Measurements from ENCODE around the gene LIMS2. TPM values are rescaled to one million over a fixed set of nuclear protein-coding genes. Genes with fewer than 3 reads are reported as not detected.

LIMS2 gene
- total RNA-seq, 1 donor from 2014 or later: 3.6 TPM

- DNase-seq (ENCODE audit: low read depth in 2 of 2): peak; percentile 86 to 87
Observed at GRCh38 chr2:127701651-127702394, 26.5 kb upstream of the LIMS2 start.

GRCh38 chr2:127701193-127701650 is 25.9 kb upstream of the LIMS2 start, which contains the start of gene SFT2D3:
SFT2D3 (plus strand) TSS chr2:127701497; CDS start chr2:127701529, 32 bp downstream.
- DNase-seq (ENCODE audit: low read depth in 2 of 2): peak; percentile 93 to 96

DNA sequence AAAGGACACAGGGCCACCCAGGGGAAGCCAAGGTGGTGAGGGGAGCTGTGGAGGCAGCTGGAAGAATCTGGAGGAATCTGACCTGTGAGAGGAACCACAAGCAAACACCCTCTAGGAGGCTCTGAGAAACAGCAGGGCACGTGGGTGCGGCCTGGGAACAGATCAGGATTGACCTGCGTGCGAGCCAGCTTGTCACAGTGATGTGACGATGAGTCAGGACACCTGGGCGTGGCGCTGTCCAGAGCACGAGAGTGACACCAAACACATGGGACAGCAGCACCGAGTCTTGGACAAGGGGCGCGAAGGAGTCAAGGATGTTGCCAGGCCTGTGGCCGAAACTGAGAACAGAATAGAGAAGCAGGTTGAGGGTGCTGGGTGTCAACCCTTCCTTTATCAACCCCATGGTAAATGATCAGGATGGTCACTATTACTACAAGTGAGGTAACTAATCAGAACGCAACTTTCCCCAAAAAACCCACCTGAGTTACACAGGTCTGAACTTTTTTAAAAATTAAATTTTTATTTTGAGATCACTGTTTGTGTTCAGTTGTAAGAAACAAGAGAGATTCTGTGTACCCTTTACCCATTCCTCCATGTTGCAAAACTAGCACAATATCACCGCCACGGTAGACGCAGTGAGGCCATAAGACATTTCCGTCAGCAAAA is 25.3 kb upstream of the LIMS2 start:
- DNase-seq (ENCODE audit: low read depth in 2 of 2): peak in 1 of 2 donors; percentile 29

DNA sequence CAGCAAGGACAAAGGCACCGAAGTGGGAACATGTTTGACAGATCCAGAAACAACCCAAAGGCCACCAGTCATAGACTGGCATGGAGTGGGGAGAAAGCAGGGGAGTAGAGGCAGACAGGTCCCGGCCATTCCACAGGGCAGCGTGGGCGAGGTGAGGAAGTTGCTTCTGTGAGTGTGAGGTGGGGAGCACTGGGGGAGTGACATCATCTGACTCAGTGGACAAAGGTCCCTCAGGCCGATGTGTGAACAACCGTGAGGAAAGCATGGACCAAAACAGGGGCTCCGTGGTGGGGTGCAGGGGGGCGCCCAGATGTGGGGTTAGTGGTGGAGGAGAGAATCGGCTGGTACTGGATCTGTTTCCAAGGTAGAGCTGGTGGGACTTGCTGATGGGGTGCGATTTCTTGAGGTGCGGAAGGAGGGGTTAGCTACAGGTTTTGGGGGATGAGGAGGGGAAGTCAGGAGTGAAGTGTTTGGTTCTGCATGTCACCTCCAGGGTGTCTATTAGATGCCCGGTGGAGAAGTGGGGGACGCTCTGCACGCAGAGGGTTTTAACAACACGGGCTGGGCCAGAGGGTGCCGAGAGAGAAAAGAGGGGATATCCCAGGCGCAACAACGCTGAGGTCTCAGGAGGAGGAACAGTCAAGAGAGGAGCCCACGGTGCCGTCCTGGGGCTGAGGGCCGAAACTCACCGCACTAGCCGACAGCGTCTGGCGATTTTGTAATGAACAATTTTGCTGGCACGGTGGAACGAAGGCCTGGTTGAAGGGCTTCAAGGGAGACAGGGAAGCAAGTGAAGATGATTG is 23.4 kb upstream of the LIMS2 start:
- DNase-seq (ENCODE audit: low read depth in 2 of 2): no peak

DNA sequence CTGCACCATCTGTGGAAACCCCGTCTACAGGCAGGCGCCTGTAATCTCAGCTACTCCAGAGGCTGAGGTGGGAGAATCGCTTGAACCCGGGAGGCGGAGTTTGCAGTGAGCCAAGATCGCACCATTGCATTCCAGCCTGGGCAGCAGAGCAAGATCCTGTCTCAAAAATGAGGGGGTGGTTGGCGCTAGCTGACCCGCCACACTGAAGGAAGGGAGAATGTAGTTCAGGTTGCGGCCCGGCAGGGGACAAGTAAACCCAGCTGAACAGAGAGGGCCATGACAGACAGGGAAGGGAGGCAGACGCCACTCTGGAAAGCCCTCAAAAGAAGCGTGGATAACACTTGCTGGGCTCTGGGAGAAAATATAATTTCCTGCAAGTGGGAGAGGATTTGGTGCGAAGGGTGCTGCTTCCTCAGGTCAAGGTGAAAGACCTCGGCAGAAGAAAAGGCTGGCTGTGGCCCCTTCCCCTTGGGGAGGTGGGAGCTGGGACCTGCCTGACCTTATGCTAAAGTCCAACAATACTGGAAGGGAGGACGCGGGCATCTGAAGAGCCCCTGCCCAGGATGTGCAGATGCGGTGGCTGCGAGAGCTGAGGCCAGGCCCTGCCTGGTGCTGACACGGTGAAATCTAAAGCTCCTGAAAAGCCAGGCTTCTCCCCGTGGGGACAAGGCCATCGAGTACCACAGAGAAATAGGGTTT is 22.3 kb upstream of the LIMS2 start:
- DNase-seq (ENCODE audit: low read depth in 2 of 2): no peak

DNA sequence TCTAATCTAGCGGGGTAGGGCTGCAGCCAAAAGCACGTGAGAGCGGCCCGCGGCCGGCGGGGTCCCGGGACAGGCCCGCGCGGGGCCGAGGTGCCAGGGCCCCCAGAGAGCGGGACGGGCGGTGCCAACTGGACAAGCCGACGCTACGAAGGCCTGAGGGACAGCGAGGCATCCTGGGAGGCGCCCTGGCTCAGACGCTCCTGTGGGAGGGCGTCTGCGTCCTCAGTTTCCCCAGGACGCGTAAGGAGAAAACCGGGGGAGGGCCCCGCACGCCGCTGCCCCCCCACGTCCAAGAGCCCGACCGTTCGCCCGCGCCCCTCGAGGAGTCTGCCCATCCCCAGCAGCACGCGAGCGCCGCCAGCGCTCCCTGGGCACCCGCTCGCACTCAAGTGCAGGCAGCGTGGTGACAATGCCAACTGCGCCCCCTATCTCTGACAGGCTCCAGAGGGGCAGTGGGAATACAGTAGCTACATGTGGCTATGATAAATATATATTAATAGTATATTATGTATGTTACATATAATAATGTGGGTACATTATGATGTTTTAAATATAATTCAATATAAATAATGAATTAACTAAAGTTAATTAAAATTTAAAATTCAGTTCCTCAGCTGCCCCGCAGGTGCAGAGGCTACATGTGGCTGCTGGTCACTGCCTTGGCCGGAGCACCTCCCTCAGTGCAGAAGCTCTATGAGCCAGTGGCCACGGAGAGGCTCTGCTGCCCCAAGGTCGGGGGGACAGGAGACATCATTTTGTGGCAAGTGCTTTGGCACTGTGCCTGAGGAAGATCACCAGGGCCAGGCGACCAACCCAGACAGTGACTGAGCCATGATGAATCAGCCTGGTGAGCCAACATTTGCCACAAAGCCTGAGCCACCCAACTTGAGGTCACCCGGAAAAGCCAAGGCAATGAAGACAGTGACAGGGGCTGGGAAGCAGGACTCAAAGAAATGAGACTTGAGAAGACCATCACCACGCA is 20.5 kb upstream of the LIMS2 start:
- peak; percentile 74 to 88 for DNase-seq (ENCODE audit: low read depth in 2 of 2)

DNA sequence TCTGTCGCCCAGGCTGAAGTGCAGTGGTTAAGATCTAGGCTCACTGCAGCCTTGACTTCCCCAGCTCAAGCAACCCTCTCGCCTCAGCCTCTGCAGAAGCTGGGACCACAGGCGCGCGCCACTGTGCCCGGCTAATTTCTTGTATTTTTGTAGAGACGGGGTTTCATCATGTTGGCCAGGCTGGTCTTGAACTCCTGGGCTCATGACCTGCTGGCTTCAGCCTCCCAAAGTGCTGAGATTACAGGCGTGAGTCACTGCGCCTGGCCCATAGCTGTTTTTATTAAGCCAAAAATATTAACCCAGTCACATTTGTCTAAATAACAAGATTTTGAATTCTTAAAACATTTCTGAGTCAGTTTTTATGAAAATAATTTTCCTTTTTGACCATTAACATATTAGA is 19.7 kb upstream of the LIMS2 start:
- DNase-seq (ENCODE audit: low read depth in 2 of 2): no peak

DNA sequence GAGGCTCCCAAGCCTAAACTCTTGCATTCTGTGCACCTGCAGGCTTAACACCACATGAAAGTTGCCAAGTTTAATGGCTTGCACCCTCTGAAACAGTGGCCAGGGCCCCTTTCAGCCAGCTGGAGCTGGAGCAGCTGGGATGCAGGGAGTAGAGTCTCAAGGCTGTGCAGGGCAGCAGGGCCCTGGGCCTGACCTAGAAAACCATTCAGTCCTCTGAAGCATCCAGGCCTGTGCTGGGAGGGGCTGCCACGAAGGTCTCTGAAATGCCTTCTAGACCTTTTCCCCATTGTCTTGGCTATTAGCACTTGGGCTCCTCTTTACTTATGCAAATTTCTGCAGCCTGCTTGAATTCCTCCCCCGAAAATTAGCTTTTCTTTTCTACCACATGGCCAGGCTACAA is 15.4 kb upstream of the LIMS2 start:
- no peak for DNase-seq (ENCODE audit: low read depth in 2 of 2)

DNA sequence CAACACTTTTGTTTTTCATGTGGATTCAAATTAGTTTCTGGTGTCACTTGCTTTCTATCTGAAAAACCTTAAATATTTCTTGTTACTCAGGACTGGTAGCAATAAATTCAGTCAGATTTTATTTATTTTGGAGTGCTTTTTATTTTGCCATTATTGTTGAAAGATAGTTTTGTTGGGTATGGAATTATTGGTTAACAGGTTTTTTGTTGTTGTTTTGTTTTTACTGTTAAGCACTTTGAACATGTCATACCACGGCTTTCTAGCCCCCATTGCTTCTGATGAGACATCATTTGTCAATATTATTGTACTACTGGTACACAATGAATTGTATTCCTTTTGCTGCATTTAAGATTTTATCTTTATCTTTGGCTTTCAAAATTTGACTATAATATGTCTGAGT is 13.1 kb upstream of the LIMS2 start:
- DNase-seq (ENCODE audit: low read depth in 2 of 2): no peak

- DNase-seq (ENCODE audit: low read depth in 2 of 2): no peak
Observed at GRCh38 chr2:127685410-127686080, 10.2 kb upstream of the LIMS2 start.

DNA sequence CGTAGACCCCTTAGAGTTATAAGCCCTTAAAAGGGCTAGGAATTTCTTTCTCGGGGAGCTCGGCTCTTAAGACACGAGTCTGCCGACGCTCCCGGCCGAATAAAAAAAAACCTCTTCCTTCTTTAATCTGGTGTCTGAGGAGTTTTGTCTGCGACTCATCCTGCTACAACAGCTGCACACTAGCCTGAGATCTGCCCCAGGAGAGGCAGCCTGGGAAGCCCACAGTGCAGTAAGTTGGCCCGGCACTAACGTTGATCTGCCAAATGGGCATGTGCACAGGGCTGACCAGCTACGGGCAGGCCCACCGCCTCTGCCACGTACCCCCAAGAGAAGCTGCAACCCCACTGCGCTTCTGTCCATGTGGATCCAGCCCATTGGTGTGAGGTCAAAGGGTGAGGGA is 8.4 kb upstream of the LIMS2 start:
- peak in 1 of 2 donors; percentile 19 for DNase-seq (ENCODE audit: low read depth in 2 of 2)

- no peak for DNase-seq (ENCODE audit: low read depth in 2 of 2)
Observed at GRCh38 chr2:127683056-127683455, 7.7 kb upstream of the LIMS2 start.

- no peak for DNase-seq (ENCODE audit: low read depth in 2 of 2)
Observed at GRCh38 chr2:127681976-127682857, 6.9 kb upstream of the LIMS2 start.

DNA sequence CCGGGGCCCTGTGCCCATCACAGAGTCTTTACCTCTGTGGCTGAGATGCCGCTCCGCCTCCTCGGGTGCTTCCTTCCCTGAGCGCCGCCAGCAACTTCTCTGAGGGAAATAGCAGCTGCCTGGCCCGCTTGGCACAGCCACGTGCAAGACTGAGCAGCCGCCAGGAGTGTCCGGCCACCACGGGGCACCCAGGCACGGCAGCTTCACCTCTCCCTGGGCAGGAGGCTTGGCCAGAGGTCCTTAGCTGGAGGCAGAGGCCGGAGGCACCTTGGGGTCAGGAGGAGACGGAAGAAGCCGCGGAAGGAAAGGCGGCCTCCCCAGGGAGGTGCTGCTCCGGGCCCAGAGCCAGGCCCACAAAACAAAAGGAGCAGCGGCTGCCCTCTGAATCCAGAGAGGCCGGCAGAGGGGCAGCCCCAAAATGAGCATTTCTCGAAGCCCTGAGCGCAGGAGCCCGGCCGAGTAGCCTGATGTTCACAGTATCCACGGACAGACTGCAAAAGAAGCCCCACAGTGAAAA is 6.0 kb upstream of the LIMS2 start:
- DNase-seq (ENCODE audit: low read depth in 2 of 2): peak in 1 of 2 donors; percentile 45

DNA sequence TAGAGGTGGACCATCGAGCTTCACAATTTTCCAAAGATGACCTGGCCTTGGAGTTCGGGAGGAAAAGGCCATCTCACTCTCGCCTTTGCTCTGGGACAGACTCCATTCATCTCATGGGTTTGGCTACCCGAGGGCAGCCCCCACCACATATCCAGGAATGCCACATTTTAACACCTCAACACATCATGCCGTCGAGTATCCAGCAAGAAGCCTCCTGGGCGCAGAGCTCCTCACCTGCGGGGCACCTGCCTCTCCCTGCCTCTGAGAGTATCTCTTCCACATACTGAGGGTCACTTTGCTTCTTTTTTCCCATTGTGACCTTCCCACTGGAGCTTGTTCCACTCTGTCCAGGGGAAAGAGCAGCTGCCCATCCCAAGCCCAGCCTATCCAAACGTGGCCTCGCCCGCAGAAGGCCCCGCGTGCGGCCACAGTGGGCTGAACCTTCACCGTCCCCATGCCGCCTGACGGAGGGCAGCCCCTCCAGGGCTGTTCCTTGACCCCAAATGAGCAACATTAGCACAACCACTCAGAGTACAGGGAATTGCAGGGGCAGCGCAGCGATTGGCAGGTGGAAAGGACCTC is 5.5 kb upstream of the LIMS2 start:
- DNase-seq (ENCODE audit: low read depth in 2 of 2): no peak

DNA sequence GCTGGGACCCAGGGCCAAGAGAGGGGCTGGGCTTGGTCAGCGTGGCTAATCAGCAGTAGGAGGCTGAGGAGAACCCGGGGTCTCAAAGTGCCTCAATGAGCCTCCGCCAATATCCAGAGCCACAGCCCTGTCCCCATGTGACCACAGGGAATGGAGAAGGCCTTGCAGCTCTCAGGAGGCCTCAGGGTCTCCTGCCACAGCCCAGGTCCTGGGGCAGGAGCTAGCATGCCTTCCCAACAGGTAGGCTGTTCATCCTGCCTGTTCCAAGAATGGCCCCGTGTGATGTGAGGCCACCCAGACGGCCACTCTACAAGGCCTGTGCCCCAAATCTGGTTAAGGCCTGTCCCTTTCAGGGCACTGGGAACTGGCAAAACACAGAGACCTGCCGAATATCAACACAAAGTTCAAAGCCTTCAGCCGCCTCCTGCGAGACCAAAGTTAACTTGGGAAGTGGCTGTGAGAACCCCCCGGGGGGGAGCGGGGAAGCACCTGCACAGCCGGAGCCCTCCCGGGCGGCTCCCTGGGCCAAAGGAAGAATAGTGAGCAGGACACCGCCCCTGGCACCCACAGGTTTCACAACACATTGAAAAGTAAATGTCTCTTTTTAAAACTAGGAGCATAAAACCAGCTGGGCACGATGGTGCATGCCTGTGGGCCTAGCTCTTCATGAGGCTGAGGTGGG is 4.5 kb upstream of the LIMS2 start:
- DNase-seq (ENCODE audit: low read depth in 2 of 2): no peak

DNA sequence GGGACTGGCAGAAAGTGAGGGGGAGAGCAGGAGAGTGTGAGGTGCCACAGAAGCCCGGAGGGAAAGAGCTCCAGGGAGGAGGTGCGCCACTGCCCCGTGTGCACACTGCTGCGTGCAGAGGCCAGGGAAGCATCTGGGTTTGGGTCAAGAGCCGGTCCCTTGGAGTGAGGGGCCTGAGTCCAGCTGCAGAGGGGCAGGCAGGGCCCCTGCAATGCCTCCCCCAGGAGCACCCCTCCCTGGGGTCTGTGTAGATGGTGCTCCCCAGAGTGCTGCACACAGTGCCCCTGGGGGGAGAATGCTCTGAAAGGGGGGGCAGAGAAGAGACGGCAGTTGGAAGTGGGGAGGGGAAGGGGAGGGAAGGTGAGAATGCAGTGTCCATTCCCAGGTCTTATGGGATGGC is 3.7 kb upstream of the LIMS2 start:
- DNase-seq (ENCODE audit: low read depth in 2 of 2): no peak

- no peak for DNase-seq (ENCODE audit: low read depth in 2 of 2)
Observed at GRCh38 chr2:127678531-127678930, 3.2 kb upstream of the LIMS2 start.
